SU-DHL-6 (cell line): Measurements from ENCODE around the gene MEF2C.

Experiments
- CTCF ChIP-seq: fragments of 200-600 bp; sonication (generic); IDR thresholded peaks from one replicate; pipeline ENCODE4 v1.5.1; 2017; ENCODE audit warnings: antibody characterized with exemption, mild to moderate bottlenecking, low read length, moderate library complexity; ENCODE audit not compliant: insufficient read depth, poor library complexity, severe bottlenecking
- EZH2phosphoT487 ChIP-seq: fragments of 200-600 bp; sonication (generic), shearing (Covaris generic); conservative IDR thresholded peaks from 2 replicates; pipeline ENCODE4 v1.6.1; 2018; ENCODE audit warnings: mild to moderate bottlenecking, antibody characterized with exemption, low read length, moderate library complexity, mixed read lengths

- no peak for TF ChIP-seq CTCF
- TF ChIP-seq EZH2phosphoT487: no peak
Measured at GRCh38 chr5:88696466-88696865, 186.5 kb downstream of the MEF2C start.
